Metanephros (tissue), 1 donor: ENCODE results near the gene CARHSP1. TPM values are rescaled to one million over a fixed set of nuclear protein-coding genes. Genes with fewer than 3 reads are reported as not detected.

Experiments
- total RNA-seq: library from RNA; depleted of rRNA; stranded (reverse); fragments of >200 nt; gene quantifications from one replicate; pipeline ENCODE4 v1.2.3, GENCODE V29; 2014

Gene CARHSP1
- total RNA-seq, result 81.0 TPM

GRCh38 chr16:8868416-8869211 lies at the start of gene CARHSP1:
CARHSP1 (minus strand) TSS chr16:8869006; CDS start chr16:8859328, 9,678 bp downstream.

GRCh38 chr16:8882041-8882617 lies 13.3 kb upstream of the CARHSP1 start, which contains the start of gene LITAFD:
LITAFD (plus strand) TSS chr16:8882351; CDS start chr16:8884356, 2,005 bp downstream.

Other genes starting within 250 kb of the CARHSP1 start
- gene METTL22, start 247.3 kb downstream of the CARHSP1 start, total RNA-seq, result 42.9 TPM
- 29.8 TPM for gene ABAT, start 194.4 kb downstream of the CARHSP1 start, total RNA-seq
- gene TMEM186, start 71.4 kb downstream of the CARHSP1 start, total RNA-seq, result 8.4 TPM
- 19.8 TPM for gene PMM2, start 71.2 kb downstream of the CARHSP1 start, total RNA-seq
- not detected for gene LITAFD, start 13.3 kb upstream of the CARHSP1 start, total RNA-seq
- gene USP7, start 94.9 kb upstream of the CARHSP1 start, total RNA-seq, result 105 TPM
- gene HAPSTR1, start 222.6 kb upstream of the CARHSP1 start, total RNA-seq, result 63.6 TPM